ENCODE measurements around the gene CIDEB. TPM values are rescaled to one million over a fixed set of nuclear protein-coding genes. Genes with fewer than 3 reads are reported as not detected.

The CIDEB gene
- total and polyA plus RNA-seq, 10 of the 15 experiments (the other 5 are each of a cell fraction or from before 2014, with no cell fraction given) = 0.34 to 6.3 (median 3.2) TPM

DNA sequence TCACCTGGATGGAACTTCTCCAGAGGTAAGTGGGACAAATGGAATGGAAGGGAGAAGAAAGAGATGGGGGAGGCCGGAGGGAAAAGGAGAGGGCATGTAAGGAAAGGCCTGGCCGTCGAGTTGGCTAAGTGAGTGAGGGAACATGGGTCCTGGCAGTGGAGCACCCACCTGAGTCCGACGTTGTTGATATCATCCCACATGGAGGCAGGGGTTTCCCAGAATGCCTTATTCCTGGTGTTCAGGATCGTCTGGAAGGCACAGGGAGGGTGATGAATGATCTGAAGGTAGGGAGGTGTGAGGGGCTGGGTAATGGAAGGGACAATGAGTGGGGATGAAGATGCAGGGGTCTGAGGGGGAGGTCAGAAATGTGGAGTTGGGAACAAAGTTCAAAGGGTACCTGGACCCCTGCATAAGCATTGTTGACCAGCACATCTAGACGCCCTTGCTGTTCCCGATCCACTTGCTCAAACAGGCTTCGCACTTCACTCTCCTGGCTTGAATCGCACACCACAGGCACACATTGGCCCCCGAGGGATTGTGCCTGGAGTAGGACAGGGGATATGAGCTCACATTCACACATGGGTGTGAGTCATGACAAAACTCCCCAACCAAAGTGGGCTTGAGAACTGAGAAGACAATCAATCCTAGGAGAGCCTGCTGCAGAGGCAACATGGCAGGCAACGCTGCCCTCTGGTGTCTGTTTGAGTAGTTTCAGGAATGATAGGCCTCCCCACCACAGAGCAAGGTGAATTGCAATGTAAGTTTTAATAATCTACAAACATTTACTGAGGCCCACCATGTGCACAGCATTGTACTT is 11.2 kb downstream of the CIDEB start (continued):
- TF ChIP-seq SMC3 (IDR thresholded peaks at IDR 0.05; ENCODE audit: borderline replicate concordance, low read length) (peak; percentile 99), YY1 (IDR thresholded peaks at IDR 0.05; ENCODE audit: low read depth, low read length) (peak; percentile 79), SUPT20H (IDR thresholded peaks at IDR 0.05; ENCODE audit: borderline replicate concordance, control insufficient read depth, low read depth, low read length) (no peak), TBL1XR1 (IDR thresholded peaks at IDR 0.05; ENCODE audit: low read depth, low read length) (peak; percentile 71; the same call in 1 of the 2 replicates), RAD51 (IDR thresholded peaks at IDR 0.05) (no peak), HCFC1 (IDR thresholded peaks at IDR 0.05; ENCODE audit: low read length) (no peak; the same call in 1 of the 2 replicates), HDAC2 (IDR thresholded peaks at IDR 0.05) (no peak), RBBP5 (conservative IDR thresholded peaks at IDR 0.05) (no peak), NBN (IDR thresholded peaks at IDR 0.05) (peak; percentile 49; the same call in 1 of the 2 replicates), IKZF2 (IDR thresholded peaks at IDR 0.05) (peak; percentile 80 to 83; a peak in 3 of 4 replicates), MYB (IDR thresholded peaks at IDR 0.05; ENCODE audit: borderline replicate concordance, low read depth, low read length) (no peak), SMAD1 (IDR thresholded peaks at IDR 0.05; ENCODE audit: low read depth, partially characterized antibody) (no peak), ZNF274 (IDR thresholded peaks at IDR 0.05; ENCODE audit: insufficient read depth, insufficient read length) (no peak), NFYA (IDR thresholded peaks at IDR 0.05; ENCODE audit: borderline replicate concordance, low read depth, low read length) (no peak), SMARCA5 (IDR thresholded peaks at IDR 0.05) (peak; percentile 49; the same call in 1 of the 2 replicates)
- TF ChIP-seq, protein P1, sequence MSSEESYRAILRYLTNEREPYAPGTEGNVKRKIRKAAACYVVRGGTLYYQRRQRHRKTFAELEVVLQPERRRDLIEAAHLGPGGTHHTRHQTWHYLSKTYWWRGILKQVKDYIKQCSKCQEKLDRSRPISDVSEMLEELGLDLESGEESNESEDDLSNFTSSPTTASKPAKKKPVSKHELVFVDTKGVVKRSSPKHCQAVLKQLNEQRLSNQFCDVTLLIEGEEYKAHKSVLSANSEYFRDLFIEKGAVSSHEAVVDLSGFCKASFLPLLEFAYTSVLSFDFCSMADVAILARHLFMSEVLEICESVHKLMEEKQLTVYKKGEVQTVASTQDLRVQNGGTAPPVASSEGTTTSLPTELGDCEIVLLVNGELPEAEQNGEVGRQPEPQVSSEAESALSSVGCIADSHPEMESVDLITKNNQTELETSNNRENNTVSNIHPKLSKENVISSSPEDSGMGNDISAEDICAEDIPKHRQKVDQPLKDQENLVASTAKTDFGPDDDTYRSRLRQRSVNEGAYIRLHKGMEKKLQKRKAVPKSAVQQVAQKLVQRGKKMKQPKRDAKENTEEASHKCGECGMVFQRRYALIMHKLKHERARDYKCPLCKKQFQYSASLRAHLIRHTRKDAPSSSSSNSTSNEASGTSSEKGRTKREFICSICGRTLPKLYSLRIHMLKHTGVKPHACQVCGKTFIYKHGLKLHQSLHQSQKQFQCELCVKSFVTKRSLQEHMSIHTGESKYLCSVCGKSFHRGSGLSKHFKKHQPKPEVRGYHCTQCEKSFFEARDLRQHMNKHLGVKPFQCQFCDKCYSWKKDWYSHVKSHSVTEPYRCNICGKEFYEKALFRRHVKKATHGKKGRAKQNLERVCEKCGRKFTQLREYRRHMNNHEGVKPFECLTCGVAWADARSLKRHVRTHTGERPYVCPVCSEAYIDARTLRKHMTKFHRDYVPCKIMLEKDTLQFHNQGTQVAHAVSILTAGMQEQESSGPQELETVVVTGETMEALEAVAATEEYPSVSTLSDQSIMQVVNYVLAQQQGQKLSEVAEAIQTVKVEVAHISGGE (CRISPR knock-in tag; IDR thresholded peaks at IDR 0.05) = no peak
- TF ChIP-seq, protein P2, sequence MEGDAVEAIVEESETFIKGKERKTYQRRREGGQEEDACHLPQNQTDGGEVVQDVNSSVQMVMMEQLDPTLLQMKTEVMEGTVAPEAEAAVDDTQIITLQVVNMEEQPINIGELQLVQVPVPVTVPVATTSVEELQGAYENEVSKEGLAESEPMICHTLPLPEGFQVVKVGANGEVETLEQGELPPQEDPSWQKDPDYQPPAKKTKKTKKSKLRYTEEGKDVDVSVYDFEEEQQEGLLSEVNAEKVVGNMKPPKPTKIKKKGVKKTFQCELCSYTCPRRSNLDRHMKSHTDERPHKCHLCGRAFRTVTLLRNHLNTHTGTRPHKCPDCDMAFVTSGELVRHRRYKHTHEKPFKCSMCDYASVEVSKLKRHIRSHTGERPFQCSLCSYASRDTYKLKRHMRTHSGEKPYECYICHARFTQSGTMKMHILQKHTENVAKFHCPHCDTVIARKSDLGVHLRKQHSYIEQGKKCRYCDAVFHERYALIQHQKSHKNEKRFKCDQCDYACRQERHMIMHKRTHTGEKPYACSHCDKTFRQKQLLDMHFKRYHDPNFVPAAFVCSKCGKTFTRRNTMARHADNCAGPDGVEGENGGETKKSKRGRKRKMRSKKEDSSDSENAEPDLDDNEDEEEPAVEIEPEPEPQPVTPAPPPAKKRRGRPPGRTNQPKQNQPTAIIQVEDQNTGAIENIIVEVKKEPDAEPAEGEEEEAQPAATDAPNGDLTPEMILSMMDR (IDR thresholded peaks at IDR 0.05 in 2 of 3, conservative IDR thresholded peaks at IDR 0.05 in 1 of 3; ENCODE audit: control insufficient read depth in 2 of 3, extremely low read depth in 1 of 3, insufficient read depth in 1 of 3, low read depth in 3 of 3, low read length in 3 of 3) = peak; percentile 77 to 91 (median 80); a peak in 5 of 6 replicates
- TF ChIP-seq, protein P3, sequence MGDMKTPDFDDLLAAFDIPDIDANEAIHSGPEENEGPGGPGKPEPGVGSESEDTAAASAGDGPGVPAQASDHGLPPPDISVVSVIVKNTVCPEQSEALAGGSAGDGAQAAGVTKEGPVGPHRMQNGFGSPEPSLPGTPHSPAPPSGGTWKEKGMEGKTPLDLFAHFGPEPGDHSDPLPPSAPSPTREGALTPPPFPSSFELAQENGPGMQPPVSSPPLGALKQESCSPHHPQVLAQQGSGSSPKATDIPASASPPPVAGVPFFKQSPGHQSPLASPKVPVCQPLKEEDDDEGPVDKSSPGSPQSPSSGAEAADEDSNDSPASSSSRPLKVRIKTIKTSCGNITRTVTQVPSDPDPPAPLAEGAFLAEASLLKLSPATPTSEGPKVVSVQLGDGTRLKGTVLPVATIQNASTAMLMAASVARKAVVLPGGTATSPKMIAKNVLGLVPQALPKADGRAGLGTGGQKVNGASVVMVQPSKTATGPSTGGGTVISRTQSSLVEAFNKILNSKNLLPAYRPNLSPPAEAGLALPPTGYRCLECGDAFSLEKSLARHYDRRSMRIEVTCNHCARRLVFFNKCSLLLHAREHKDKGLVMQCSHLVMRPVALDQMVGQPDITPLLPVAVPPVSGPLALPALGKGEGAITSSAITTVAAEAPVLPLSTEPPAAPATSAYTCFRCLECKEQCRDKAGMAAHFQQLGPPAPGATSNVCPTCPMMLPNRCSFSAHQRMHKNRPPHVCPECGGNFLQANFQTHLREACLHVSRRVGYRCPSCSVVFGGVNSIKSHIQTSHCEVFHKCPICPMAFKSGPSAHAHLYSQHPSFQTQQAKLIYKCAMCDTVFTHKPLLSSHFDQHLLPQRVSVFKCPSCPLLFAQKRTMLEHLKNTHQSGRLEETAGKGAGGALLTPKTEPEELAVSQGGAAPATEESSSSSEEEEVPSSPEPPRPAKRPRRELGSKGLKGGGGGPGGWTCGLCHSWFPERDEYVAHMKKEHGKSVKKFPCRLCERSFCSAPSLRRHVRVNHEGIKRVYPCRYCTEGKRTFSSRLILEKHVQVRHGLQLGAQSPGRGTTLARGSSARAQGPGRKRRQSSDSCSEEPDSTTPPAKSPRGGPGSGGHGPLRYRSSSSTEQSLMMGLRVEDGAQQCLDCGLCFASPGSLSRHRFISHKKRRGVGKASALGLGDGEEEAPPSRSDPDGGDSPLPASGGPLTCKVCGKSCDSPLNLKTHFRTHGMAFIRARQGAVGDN (IDR thresholded peaks at IDR 0.05) = peak; percentile 73
- TF ChIP-seq, protein P4, sequence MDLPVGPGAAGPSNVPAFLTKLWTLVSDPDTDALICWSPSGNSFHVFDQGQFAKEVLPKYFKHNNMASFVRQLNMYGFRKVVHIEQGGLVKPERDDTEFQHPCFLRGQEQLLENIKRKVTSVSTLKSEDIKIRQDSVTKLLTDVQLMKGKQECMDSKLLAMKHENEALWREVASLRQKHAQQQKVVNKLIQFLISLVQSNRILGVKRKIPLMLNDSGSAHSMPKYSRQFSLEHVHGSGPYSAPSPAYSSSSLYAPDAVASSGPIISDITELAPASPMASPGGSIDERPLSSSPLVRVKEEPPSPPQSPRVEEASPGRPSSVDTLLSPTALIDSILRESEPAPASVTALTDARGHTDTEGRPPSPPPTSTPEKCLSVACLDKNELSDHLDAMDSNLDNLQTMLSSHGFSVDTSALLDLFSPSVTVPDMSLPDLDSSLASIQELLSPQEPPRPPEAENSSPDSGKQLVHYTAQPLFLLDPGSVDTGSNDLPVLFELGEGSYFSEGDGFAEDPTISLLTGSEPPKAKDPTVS (IDR thresholded peaks at IDR 0.05; ENCODE audit: low read depth, low read length) = no peak
